ENCODE results near the gene TMEM245.

The TMEM245 gene

GRCh38 chr9:109028457-109028856, 91.3 kb downstream of the TMEM245 start:
- no peak for DNase-seq (ENCODE audit: low read depth in 1 of 2, low spot score in 1 of 2)

GRCh38 chr9:109027176-109027575, 92.6 kb downstream of the TMEM245 start:
- DNase-seq (ENCODE audit: low read depth in 1 of 2, low spot score in 1 of 2), result no peak

- no peak for DNase-seq (ENCODE audit: low read depth in 1 of 2, low spot score in 1 of 2)
These were observed 93.4 kb downstream of the TMEM245 start for GRCh38 chr9:109026306-109026705.

- DNase-seq (ENCODE audit: low read depth in 1 of 2, low spot score in 1 of 2), result no peak
These were observed 96.9 kb downstream of the TMEM245 start for GRCh38 chr9:109022873-109023272.

GRCh38 chr9:109020581-109021511, 98.9 kb downstream of the TMEM245 start:
- no peak for DNase-seq (ENCODE audit: low read depth in 1 of 2, low spot score in 1 of 2)

GRCh38 chr9:109020113-109020512, 99.6 kb downstream of the TMEM245 start:
- no peak for DNase-seq (ENCODE audit: low read depth in 1 of 2, low spot score in 1 of 2)

- no peak for DNase-seq (ENCODE audit: low read depth in 1 of 2, low spot score in 1 of 2)
These were observed 100.3 kb downstream of the TMEM245 start for GRCh38 chr9:109019420-109019819.

- DNase-seq (ENCODE audit: low read depth in 1 of 2, low spot score in 1 of 2), result no peak
These were observed 102.3 kb downstream of the TMEM245 start for GRCh38 chr9:109017493-109017892.

GRCh38 chr9:109017061-109017460, 102.7 kb downstream of the TMEM245 start:
- no peak for DNase-seq (ENCODE audit: low read depth in 1 of 2, low spot score in 1 of 2)

GRCh38 chr9:109016132-109016531, 103.6 kb downstream of the TMEM245 start:
- DNase-seq (ENCODE audit: low read depth in 1 of 2, low spot score in 1 of 2), result no peak

GRCh38 chr9:109014608-109015280, 105.0 kb downstream of the TMEM245 start:
- DNase-seq (ENCODE audit: low read depth in 1 of 2, low spot score in 1 of 2), result no peak

GRCh38 chr9:109013679-109014607, 105.8 kb downstream of the TMEM245 start:
- DNase-seq (ENCODE audit: low read depth in 1 of 2, low spot score in 1 of 2), result no peak

- peak; percentile 51 to 68 for DNase-seq (ENCODE audit: low read depth in 1 of 2, low spot score in 1 of 2)
These were observed 106.7 kb downstream of the TMEM245 start, which contains the start of gene CTNNAL1 for GRCh38 chr9:109012876-109013678. Gene CTNNAL1, minus strand, starts transcription at chr9:109013499. Its CDS starts 57 bp downstream, at chr9:109013442.

- peak; percentile 18 to 45 for DNase-seq (ENCODE audit: low read depth in 1 of 2, low spot score in 1 of 2)
These were observed 107.5 kb downstream of the TMEM245 start for GRCh38 chr9:109012009-109012875.

- no peak for DNase-seq (ENCODE audit: low read depth in 1 of 2, low spot score in 1 of 2)
These were observed 108.5 kb downstream of the TMEM245 start for GRCh38 chr9:109011231-109011671.

- peak; percentile 16 to 62 for DNase-seq (ENCODE audit: low read depth in 1 of 2, low spot score in 1 of 2)
These were observed 109.0 kb downstream of the TMEM245 start for GRCh38 chr9:109010746-109011145.

- DNase-seq (ENCODE audit: low read depth in 1 of 2, low spot score in 1 of 2), result no peak
These were observed 114.1 kb downstream of the TMEM245 start for GRCh38 chr9:109005678-109006077.

GRCh38 chr9:109003116-109003515, 116.6 kb downstream of the TMEM245 start:
- no peak for DNase-seq (ENCODE audit: low read depth in 1 of 2, low spot score in 1 of 2)

GRCh38 chr9:109002141-109002540, 117.6 kb downstream of the TMEM245 start:
- no peak for DNase-seq (ENCODE audit: low read depth in 1 of 2, low spot score in 1 of 2)
